ENCODE measurements around the gene ATP9B. TPM values are rescaled to one million over a fixed set of nuclear protein-coding genes. Genes with fewer than 3 reads are reported as not detected.

Gene ATP9B
- total RNA-seq, 2 donors from 2014 or later, result 69.5 to 72.4 TPM

Other genes with a start within 250 kb of the ATP9B start
- not detected for gene SALL3, start 89.6 kb upstream of the ATP9B start, total RNA-seq